ENCODE data around the gene MRPL12.

DNA sequence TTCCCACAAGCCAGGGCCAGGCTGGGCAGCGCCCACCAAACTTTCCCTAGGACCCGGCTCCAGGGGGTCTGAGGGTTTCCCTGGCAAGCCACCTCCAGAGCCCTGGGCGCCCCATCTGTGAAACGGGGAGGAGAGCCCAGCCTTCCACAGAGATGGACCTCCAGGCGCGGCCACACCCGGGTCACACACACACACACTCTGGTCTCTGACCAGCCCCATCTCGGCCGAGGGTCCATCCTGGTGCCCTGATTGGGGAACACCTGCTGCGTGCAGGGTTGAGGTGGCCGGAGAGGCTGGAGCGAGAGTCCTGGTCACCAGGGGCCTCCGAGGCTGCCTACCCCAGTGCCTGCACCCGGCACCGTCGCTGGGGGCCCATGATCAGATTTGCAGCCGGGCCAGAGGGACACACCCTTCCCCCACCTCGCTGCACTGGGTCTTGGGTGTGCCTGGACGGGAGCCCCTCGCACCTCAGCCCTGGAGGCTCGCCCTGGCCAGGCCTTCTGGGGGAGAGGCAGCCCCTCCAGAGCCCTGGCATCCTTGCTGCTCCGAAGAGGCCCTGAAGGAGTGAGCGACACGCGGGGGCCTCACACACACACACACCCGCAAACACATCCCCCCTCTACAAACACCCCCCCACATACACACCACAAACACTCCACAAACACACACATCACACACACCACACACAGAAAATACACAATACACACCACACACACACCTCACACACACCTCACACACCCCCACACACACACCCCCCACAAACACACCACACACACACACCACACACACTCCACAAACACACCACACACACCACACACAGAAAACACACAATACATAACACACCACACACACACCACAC lies 38.7 kb downstream of the MRPL12 start:
- TF ChIP-seq POLR2A (IDR thresholded peaks at IDR 0.05; ENCODE audit: low read depth) (no peak), EP300 (IDR thresholded peaks at IDR 0.05) (no peak)
